HepG2 (cell line): Measurements from ENCODE around the gene YWHAE. TPM values are rescaled to one million over a fixed set of nuclear protein-coding genes. Genes with fewer than 3 reads are reported as not detected.

Source experiments
- ATAC-seq: fragments of 200-7000 bp; cut with Tn5 transposase; 3 replicates; pipeline ENCODE4 v1.9.1; 2020; ENCODE audit warnings: mild to moderate bottlenecking, moderate library complexity
- BruUV-seq: library from RNA; stranded (reverse); fragments of 400-500 nt; replicated peaks from 2 replicates; lab custom pipeline; 2021; lab: Mats Ljungman, UMichigan
- CTCF ChIA-PET: fragments of 300-600 bp; formaldehyde crosslinking; extraction: SDS; loops from one replicate; lab custom pipeline; 2021; ENCODE audit warnings: low total read pairs, inconsistent platforms, low intra/inter-chr PET ratio; lab: Yijun Ruan, JAX
- POLR2A ChIA-PET: fragments of 350-600 bp; sonication (Branson Sonifier 250); formaldehyde crosslinking; loops from one replicate; lab custom pipeline; 2020; ENCODE audit warnings: antibody characterized with exemption, inconsistent platforms; lab: Yijun Ruan, JAX
- DNase-seq: peaks from one replicate; pipeline ENCODE4 v3.0.0-alpha.2; 2015; ENCODE audit warnings: low spot score
- FAIRE-seq: peaks from 3 replicates; lab custom pipeline; 2011; peaks lifted over from hg19 to GRCh38; lab: Jason Lieb, UNC
- H2AFZ ChIP-seq: one replicate; pipeline ENCODE4 v1.6.1; 2011; ENCODE audit warnings: low read length, inconsistent platforms
- H3K27ac ChIP-seq: fragments of 300-600 bp; 3 replicates; pipeline ENCODE4 v1.8.0; 2011; ENCODE audit warnings: mixed run types, mild to moderate bottlenecking, mixed read lengths, low read length, inconsistent platforms; ENCODE audit not compliant: insufficient read depth; ENCODE audit errors: extremely low read length
- H3K27me3 ChIP-seq, 2 experiments: fragments of 200-600 bp in 1 of 2; 2 replicates in 1 of 2; 3 replicates in 1 of 2; pipeline versions ENCODE4 v1.6.0 to v1.8.0; 2011; ENCODE audit warnings: low read length in 2 of 2, mild to moderate bottlenecking in 2 of 2, moderate library complexity in 2 of 2, inconsistent platforms in 1 of 2; ENCODE audit not compliant: insufficient read depth in 2 of 2, control insufficient read depth in 1 of 2
- H3K36me3 ChIP-seq, 2 experiments: fragments of 200-600 bp in 1 of 2; replicated peaks in 1 of 2; 2 replicates in 1 of 2; 3 replicates in 1 of 2; pipeline versions ENCODE4 v1.5.1 to v1.8.0; 2011; ENCODE audit warnings: low read length in 2 of 2, inconsistent platforms in 1 of 2; ENCODE audit not compliant: insufficient read depth in 2 of 2, control insufficient read depth in 1 of 2
- H3K4me1 ChIP-seq: 2 replicates; pipeline ENCODE4 v1.5.1; 2012; ENCODE audit warnings: low read length, inconsistent platforms; ENCODE audit not compliant: insufficient read depth
- H3K4me2 ChIP-seq: 2 replicates; pipeline ENCODE4 v1.6.0; 2011; ENCODE audit warnings: low read depth, low read length, inconsistent platforms
- H3K4me3 ChIP-seq, 3 experiments: fragments of 200-600 bp in 1 of 3; sonication (generic), shearing (Covaris generic) in 1 of 3; replicated peaks in 1 of 3; 2 replicates each; pipeline ENCODE4 v1.5.1; 2011 to 2016; ENCODE audit warnings: low read length in 3 of 3, inconsistent platforms in 2 of 3, low read depth in 2 of 3, mild to moderate bottlenecking in 2 of 3, control low read depth in 1 of 3, mixed read lengths in 1 of 3; ENCODE audit not compliant: insufficient read depth in 1 of 3
- H3K79me2 ChIP-seq: one replicate; pipeline ENCODE4 v1.6.1; 2011; ENCODE audit warnings: low read length, inconsistent platforms; ENCODE audit not compliant: insufficient read depth
- H3K9ac ChIP-seq: 2 replicates; pipeline ENCODE4 v1.6.0; 2011; ENCODE audit warnings: mild to moderate bottlenecking, low read depth, low read length, inconsistent platforms; ENCODE audit not compliant: insufficient read depth
- H3K9me3 ChIP-seq: 2 replicates; pipeline ENCODE4 v1.5.1; 2012; ENCODE audit warnings: mild to moderate bottlenecking, low read length
- H4K20me1 ChIP-seq: 2 replicates; pipeline ENCODE4 v1.6.0; 2011; ENCODE audit warnings: inconsistent platforms, mild to moderate bottlenecking, low read length, moderate library complexity; ENCODE audit not compliant: insufficient read depth
- AHR ChIP-seq: IDR thresholded peaks from 2 replicates; pipeline ENCODE4 v1.6.1; 2018; ENCODE audit warnings: missing genetic modification reagents, missing compliant biosample characterization
- KLF11 ChIP-seq: IDR thresholded peaks from 2 replicates; pipeline ENCODE4 v1.6.1; 2016; ENCODE audit warnings: missing compliant biosample characterization
- NFE2L2 ChIP-seq: fragments of 150-350 bp; IDR thresholded peaks from 2 replicates; pipeline ENCODE4 v1.6.1; 2014; ENCODE audit warnings: low read length
- PTBP1 ChIP-seq: fragments of 200-400 bp; formaldehyde crosslinking; IDR thresholded peaks from 2 replicates; pipeline ENCODE4 v1.6.1; 2018; ENCODE audit warnings: low read length, low read depth; ENCODE audit not compliant: poor library complexity, severe bottlenecking
- SMAD9 ChIP-seq: sonication (generic); formaldehyde crosslinking; IDR thresholded peaks from 2 replicates; pipeline ENCODE4 v1.5.1; 2020; ENCODE audit warnings: mild to moderate bottlenecking, missing genetic modification reagents
- ZFP36L1 ChIP-seq: sonication (generic); formaldehyde crosslinking; IDR thresholded peaks from 2 replicates; pipeline ENCODE4 v1.8.0; 2022; ENCODE audit warnings: mild to moderate bottlenecking, missing genetic modification reagents, moderate library complexity
- ZNF121 ChIP-seq: sonication (generic); formaldehyde crosslinking; IDR thresholded peaks from 2 replicates; pipeline ENCODE4 v1.5.0; 2020; ENCODE audit warnings: mild to moderate bottlenecking, missing genetic modification reagents
- ZNF446 ChIP-seq: sonication (generic); formaldehyde crosslinking; IDR thresholded peaks from 2 replicates; pipeline ENCODE4 v1.5.0; 2020; ENCODE audit warnings: mild to moderate bottlenecking, missing genetic modification reagents
- ZNF567 ChIP-seq: sonication (generic); formaldehyde crosslinking; IDR thresholded peaks from 2 replicates; pipeline ENCODE4 v1.8.1; 2023; ENCODE audit warnings: mild to moderate bottlenecking, missing genetic modification reagents, borderline replicate concordance
- ZNF792 ChIP-seq: IDR thresholded peaks from 2 replicates; pipeline ENCODE4 v1.6.1; 2016
- ZSCAN12 ChIP-seq: sonication (generic); formaldehyde crosslinking; IDR thresholded peaks from 2 replicates; pipeline ENCODE4 v1.9.0; 2021; ENCODE audit warnings: mild to moderate bottlenecking, missing genetic modification reagents
- WGBS: methylation state at CpG from one replicate; pipeline ENCODE4 v1.1.6; 2017; ENCODE audit warnings: low lambda C conversion rate; 5-methylcytosine and 5-hydroxymethylcytosine counted together
- in situ Hi-C: cut with HindIII; loops from 2 replicates; pipeline ENCODE4 v1.10.0; 2017; ENCODE audit warnings: low pct_unique_long_range_greater_than_20kb; ENCODE audit not compliant: extremely low pct_ligation_motif_present
- intact Hi-C: fragments of 100-400 bp; cut with micrococcal nuclease; formaldehyde crosslinking; loops from one replicate; pipeline ENCODE4 v1.10.0; 2022; ENCODE audit not compliant: unreplicated experiment
- polyA plus RNA-seq, 8 experiments: library from polyadenylated mRNA; depleted of rRNA in 3 of 8; stranded (reverse) in 7 of 8; unstranded in 1 of 8; fragments of >200 nt; fragmentation: Illumina TruSeq in 4 of 8; extraction: Trizol in 4 of 8; gene quantifications; 2 replicates each; pipeline versions ENCODE4 v1.2.1 to v1.2.3, GENCODE V29; 2011 to 2016; ENCODE audit warnings: low read depth in 4 of 8, missing spikeins in 1 of 8, mixed read lengths in 1 of 8; ENCODE audit not compliant: insufficient read depth in 1 of 8
- total RNA-seq, 5 experiments: library from RNA; depleted of rRNA; stranded (reverse); fragments of >200 nt; fragmentation: Illumina TruSeq; extraction: Trizol; gene quantifications; 2 replicates each; pipeline ENCODE4 v1.2.3, GENCODE V29; 2016; ENCODE audit warnings: low read depth in 1 of 5
- TF ChIP-seq, protein P1 (sequence below): sonication (generic); formaldehyde crosslinking; IDR thresholded peaks from 2 replicates; pipeline ENCODE4 v1.5.0; 2020; ENCODE audit warnings: mild to moderate bottlenecking, missing genetic modification reagents
- TF ChIP-seq, protein P2 (sequence below): sonication (generic); formaldehyde crosslinking; IDR thresholded peaks from 2 replicates; pipeline ENCODE4 v1.8.0; 2022; ENCODE audit warnings: missing genetic modification reagents, mild to moderate bottlenecking, borderline replicate concordance

Gene YWHAE
- total and polyA plus RNA-seq, 2 of the 13 experiments (the other 11 are each of a cell fraction or from before 2014, with no cell fraction given), result 256 to 335 TPM

DNA sequence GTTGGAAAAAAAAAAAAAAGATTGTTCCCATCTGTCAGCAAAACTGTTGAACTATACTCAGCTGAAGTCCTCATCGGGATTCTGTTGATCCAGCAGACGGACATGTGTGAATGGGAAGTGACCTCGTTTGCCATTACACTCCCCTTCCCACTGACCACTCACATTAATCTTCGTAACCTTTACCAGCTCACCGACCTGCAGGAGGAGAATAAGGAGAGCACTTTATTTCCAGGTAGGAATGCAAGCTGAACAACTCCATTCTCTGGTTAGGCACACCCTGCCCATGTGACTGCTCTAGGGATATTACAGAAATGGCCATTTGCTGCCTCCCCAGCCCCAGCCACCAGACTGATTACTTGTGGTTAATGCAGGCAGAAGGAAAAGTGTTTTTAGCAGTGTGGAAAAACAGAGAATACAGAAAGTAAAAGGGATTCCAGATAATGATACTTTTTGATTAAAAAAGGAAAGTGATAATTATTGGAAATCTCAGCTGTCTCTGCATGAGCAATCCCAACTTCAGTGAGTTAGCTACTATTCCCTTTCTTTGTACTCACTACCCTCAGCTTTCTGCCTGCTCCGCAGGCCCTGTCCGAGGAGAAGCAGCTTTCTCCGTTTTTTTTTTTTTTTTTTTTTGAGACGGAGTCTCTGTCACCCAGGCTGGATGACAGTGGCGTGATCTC, 23.6 kb upstream of the YWHAE start:
- no peak for FAIRE-seq
- no peaks in the 10 kb centered on the region; the same call in 1 of the 2 replicates for H3K4me1 ChIP-seq
- H3K27me3 ChIP-seq, result no peaks in the 10 kb centered on the region
- H3K9ac ChIP-seq, result no peak overlapping the region
- H3K36me3 ChIP-seq, result peaks cover 11 to 48% of the 10 kb centered on the region in 2 experiments; a peak in 4 of 5 replicates
- intact Hi-C loops, result no loop called here
- 93% methylated on average over 10 of the region's 10 CpGs for WGBS
- CTCF ChIA-PET, result no interaction called here
- TF ChIP-seq, protein P1, sequence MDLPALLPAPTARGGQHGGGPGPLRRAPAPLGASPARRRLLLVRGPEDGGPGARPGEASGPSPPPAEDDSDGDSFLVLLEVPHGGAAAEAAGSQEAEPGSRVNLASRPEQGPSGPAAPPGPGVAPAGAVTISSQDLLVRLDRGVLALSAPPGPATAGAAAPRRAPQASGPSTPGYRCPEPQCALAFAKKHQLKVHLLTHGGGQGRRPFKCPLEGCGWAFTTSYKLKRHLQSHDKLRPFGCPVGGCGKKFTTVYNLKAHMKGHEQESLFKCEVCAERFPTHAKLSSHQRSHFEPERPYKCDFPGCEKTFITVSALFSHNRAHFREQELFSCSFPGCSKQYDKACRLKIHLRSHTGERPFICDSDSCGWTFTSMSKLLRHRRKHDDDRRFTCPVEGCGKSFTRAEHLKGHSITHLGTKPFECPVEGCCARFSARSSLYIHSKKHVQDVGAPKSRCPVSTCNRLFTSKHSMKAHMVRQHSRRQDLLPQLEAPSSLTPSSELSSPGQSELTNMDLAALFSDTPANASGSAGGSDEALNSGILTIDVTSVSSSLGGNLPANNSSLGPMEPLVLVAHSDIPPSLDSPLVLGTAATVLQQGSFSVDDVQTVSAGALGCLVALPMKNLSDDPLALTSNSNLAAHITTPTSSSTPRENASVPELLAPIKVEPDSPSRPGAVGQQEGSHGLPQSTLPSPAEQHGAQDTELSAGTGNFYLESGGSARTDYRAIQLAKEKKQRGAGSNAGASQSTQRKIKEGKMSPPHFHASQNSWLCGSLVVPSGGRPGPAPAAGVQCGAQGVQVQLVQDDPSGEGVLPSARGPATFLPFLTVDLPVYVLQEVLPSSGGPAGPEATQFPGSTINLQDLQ (CRISPR knock-in tag), result no peak
- TF ChIP-seq ZSCAN12 (CRISPR knock-in tag) (no peak), PTBP1 (no peak), ZNF792 (no peak), AHR (CRISPR knock-in tag) (no peak), SMAD9 (CRISPR knock-in tag) (no peak), NFE2L2 (no peak), KLF11 (no peak), ZFP36L1 (CRISPR knock-in tag) (no peak), ZNF121 (CRISPR knock-in tag) (no peak), ZNF446 (CRISPR knock-in tag) (no peak), ZNF567 (CRISPR knock-in tag) (no peak)
- TF ChIP-seq, protein P2, sequence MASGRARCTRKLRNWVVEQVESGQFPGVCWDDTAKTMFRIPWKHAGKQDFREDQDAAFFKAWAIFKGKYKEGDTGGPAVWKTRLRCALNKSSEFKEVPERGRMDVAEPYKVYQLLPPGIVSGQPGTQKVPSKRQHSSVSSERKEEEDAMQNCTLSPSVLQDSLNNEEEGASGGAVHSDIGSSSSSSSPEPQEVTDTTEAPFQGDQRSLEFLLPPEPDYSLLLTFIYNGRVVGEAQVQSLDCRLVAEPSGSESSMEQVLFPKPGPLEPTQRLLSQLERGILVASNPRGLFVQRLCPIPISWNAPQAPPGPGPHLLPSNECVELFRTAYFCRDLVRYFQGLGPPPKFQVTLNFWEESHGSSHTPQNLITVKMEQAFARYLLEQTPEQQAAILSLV, result no peak
- TF ChIP-seq, all 625 proteins: peak for 0
- no peaks in the 10 kb centered on the region for H3K9me3 ChIP-seq
- DNase-seq (no peak), ATAC-seq (no peak)
- H2AFZ ChIP-seq, result no peak overlapping the region
- H3K79me2 ChIP-seq, result peaks cover 13% of the 10 kb centered on the region
- H3K27ac ChIP-seq, result no peak overlapping the region
- BruUV-seq, result no TSS peak
- no peak overlapping the region for H3K4me3 ChIP-seq
- H3K4me2 ChIP-seq, result no peak overlapping the region
- H4K20me1 ChIP-seq, result 0 out of 2 replicates have a peak, but pooled peaks cover 3% of the 10 kb centered on the region
- POLR2A ChIA-PET, result interaction anchor here (0.6 kb wide), 1 partner anchor 68 kb away, joined by 5 read pairs; no protein-coding TSS in a partner anchor
- in situ Hi-C loops, result no loop called here
